ENCODE measurements around the gene MYL9. TPM values are rescaled to one million over a fixed set of nuclear protein-coding genes. Genes with fewer than 3 reads are reported as not detected.
A peak's percentile ranks its signal among the peaks of the same experiment; 100 is the strongest.

The MYL9 gene
- total RNA-seq, 1 experiment from 2014 or later, result 49.3 TPM

DNA sequence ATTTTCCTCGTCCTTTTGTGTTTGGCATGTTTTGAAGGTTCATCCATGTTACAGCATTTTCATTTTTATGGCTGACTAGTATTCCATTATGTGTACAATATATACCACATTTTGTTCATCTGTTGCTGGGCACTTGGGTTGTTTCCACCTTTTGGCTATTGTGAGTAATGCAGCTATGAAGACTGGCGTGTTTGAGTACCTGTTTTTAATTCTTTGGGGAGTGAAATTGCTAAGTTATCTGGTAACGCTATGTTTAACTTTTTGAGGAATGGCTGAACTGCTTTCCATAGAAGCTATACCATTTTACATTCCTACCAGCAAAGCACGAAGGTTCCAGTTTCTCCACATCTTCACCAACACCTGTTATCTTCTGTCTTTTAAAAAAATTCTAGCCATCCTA is 37.0 kb upstream of the MYL9 start:
- ATAC-seq (no peak), DNase-seq (ENCODE audit: low read depth, low spot score) (no peak)
- no peaks in the 10 kb centered on the region; a peak in 1 of 4 replicates for H3K4me1 ChIP-seq (ENCODE audit: control insufficient read depth in 1 of 2, insufficient read depth in 2 of 2, low read length in 2 of 2)
- H2AFZ ChIP-seq (ENCODE audit: low read depth, low read length, poor library complexity, severe bottlenecking), result no peak overlapping the region
- H3K36me3 ChIP-seq (ENCODE audit: control insufficient read depth in 1 of 2, insufficient read depth in 2 of 2, low read length in 2 of 2), result peaks cover 6 to 20% of the 10 kb centered on the region in 2 experiments; a peak in 3 of 4 replicates
- H4K20me1 ChIP-seq (ENCODE audit: insufficient read depth), result no peaks in the 10 kb centered on the region
- no peaks in the 10 kb centered on the region for H3K9me2 ChIP-seq (ENCODE audit: insufficient read depth)
- CTCF ChIA-PET, result interaction anchor here (1.2 kb wide), 1 partner anchor 14 kb away, joined by 5 read pairs; no protein-coding TSS in a partner anchor
- H3K27me3 ChIP-seq (ENCODE audit: insufficient read depth, low read length), result no peaks in the 10 kb centered on the region
- BruUV-seq (replicated peaks), result no TSS peak
- TF ChIP-seq EGR1 (IDR thresholded peaks at IDR 0.05; ENCODE audit: low read depth) (no peak), CTCF (IDR thresholded peaks at IDR 0.05 in 2 of 3, conservative IDR thresholded peaks at IDR 0.05 in 1 of 3; ENCODE audit: borderline replicate concordance in 1 of 3, insufficient read depth in 1 of 3, low read depth in 2 of 3, low read length in 2 of 3) (peak in 1 of 3 experiments; percentile 29; a peak in 1 of 6 replicates), CBX3 (IDR thresholded peaks at IDR 0.05; ENCODE audit: low read depth) (no peak)
- intact Hi-C loops (cut with micrococcal nuclease), result no loop called here
- no peaks in the 10 kb centered on the region for H3K79me2 ChIP-seq (ENCODE audit: insufficient read depth, low read length)
- H3K9ac ChIP-seq (ENCODE audit: low read length), result no peak overlapping the region
- H3K4me3 ChIP-seq (replicated peaks in 1 of 2; ENCODE audit: low read depth in 1 of 2, low read length in 2 of 2), result no peak overlapping the region
- RAD21 ChIA-PET (ENCODE audit: low non-redundant PET in 1 of 2, low total read pairs in 2 of 2, uncharacterized antibody in 2 of 2, unreplicated experiment in 2 of 2), result no interaction called here
- no peaks in the 10 kb centered on the region for H3K9me3 ChIP-seq (ENCODE audit: control insufficient read depth in 1 of 2, insufficient read depth in 1 of 2, low read depth in 1 of 2, low read length in 2 of 2)
- no peak overlapping the region for H3K4me2 ChIP-seq (ENCODE audit: low read length)
- POLR2A ChIA-PET, result no interaction called here
- H3K27ac ChIP-seq (ENCODE audit: low read depth, low read length), result no peak overlapping the region

- ChIA-PET POLR2A (no interaction called here), RAD21 (ENCODE audit: low non-redundant PET in 1 of 2, low total read pairs in 2 of 2, uncharacterized antibody in 2 of 2, unreplicated experiment in 2 of 2) (no interaction called here)
- intact Hi-C loops (cut with micrococcal nuclease), result no loop called here
These were observed 35.1 kb upstream of the MYL9 start for GRCh38 chr20:36506253-36506652.

More at GRCh38 chr20:36506253-36506652, 35.1 kb upstream of the MYL9 start:
- H3K36me3 ChIP-seq (ENCODE audit: control insufficient read depth in 1 of 2, insufficient read depth in 2 of 2, low read length in 2 of 2), result peaks cover 6 to 15% of the 10 kb centered on the region in 2 experiments; a peak in 3 of 4 replicates
- no peaks in the 10 kb centered on the region for H4K20me1 ChIP-seq (ENCODE audit: insufficient read depth)
- no peaks in the 10 kb centered on the region; a peak in 1 of 4 replicates for H3K4me1 ChIP-seq (ENCODE audit: control insufficient read depth in 1 of 2, insufficient read depth in 2 of 2, low read length in 2 of 2)
- H3K27me3 ChIP-seq (ENCODE audit: insufficient read depth, low read length), result no peaks in the 10 kb centered on the region
- no peak overlapping the region for H3K4me3 ChIP-seq (replicated peaks in 1 of 2; ENCODE audit: low read depth in 1 of 2, low read length in 2 of 2)
- no peak for DNase-seq (ENCODE audit: low read depth, low spot score)
- no peak for TF ChIP-seq EZH2phosphoT487 (IDR thresholded peaks at IDR 0.05; ENCODE audit: borderline replicate concordance)
- TF ChIP-seq CTCF (IDR thresholded peaks at IDR 0.05 in 2 of 3, conservative IDR thresholded peaks at IDR 0.05 in 1 of 3; ENCODE audit: borderline replicate concordance in 1 of 3, insufficient read depth in 1 of 3, low read depth in 2 of 3, low read length in 2 of 3), result peak; percentile 60 to 68 (median 63); a peak in 4 of 6 replicates
- no peak for TF ChIP-seq SP1 (IDR thresholded peaks at IDR 0.05; ENCODE audit: low read depth)
- peak; percentile 52 for TF ChIP-seq RAD21 (IDR thresholded peaks at IDR 0.05; ENCODE audit: low read depth)
- no peak for TF ChIP-seq ATF3 (IDR thresholded peaks at IDR 0.05)
- no peak for TF ChIP-seq ZFX (IDR thresholded peaks at IDR 0.05)
- H3K27ac ChIP-seq (ENCODE audit: low read depth, low read length), result no peak overlapping the region
- no peaks in the 10 kb centered on the region for H3K79me2 ChIP-seq (ENCODE audit: insufficient read depth, low read length)
- no peaks in the 10 kb centered on the region for H3K9me3 ChIP-seq (ENCODE audit: control insufficient read depth in 1 of 2, insufficient read depth in 1 of 2, low read depth in 1 of 2, low read length in 2 of 2)
- H3K9ac ChIP-seq (ENCODE audit: low read length), result no peak overlapping the region
- H3K4me2 ChIP-seq (ENCODE audit: low read length), result no peak overlapping the region
- no peak overlapping the region for H2AFZ ChIP-seq (ENCODE audit: low read depth, low read length, poor library complexity, severe bottlenecking)
- BruUV-seq (replicated peaks), result no TSS peak
- no peaks in the 10 kb centered on the region for H3K9me2 ChIP-seq (ENCODE audit: insufficient read depth)
- peak; percentile 94 for ATAC-seq
- CTCF ChIA-PET, result interaction anchor here (0.9 to 1.0 kb wide), 3 partner anchors 12 to 86 kb away, joined by 3 to 5 read pairs (median 3); no protein-coding TSS in a partner anchor

Data from HCT116 (cell line).